SK-N-SH treated with all-trans-retinoic acid at 6 μM for 48 hours (cell line): ENCODE data around the gene NUP43.

ENCODE experiments used
- ARNTL ChIP-seq: fragments of 450-650 bp; formaldehyde crosslinking; IDR thresholded peaks from 2 replicates; pipeline ENCODE4 v1.5.0; 2020; ENCODE audit warnings: low read depth, mild to moderate bottlenecking, moderate library complexity, borderline replicate concordance
- BACH2 ChIP-seq: fragments of 250-450 bp; sonication (Bioruptor Pico); IDR thresholded peaks from 2 replicates; pipeline ENCODE4 v1.9.0; 2021; ENCODE audit warnings: mild to moderate bottlenecking, borderline replicate concordance
- ESRRG ChIP-seq: fragments of 250-450 bp; sonication (Bioruptor Pico); IDR thresholded peaks from 2 replicates; pipeline ENCODE4 v1.6.1; 2021; ENCODE audit warnings: mild to moderate bottlenecking
- GLIS3 ChIP-seq: fragments of 250-450 bp; sonication (Bioruptor Pico); IDR thresholded peaks from 2 replicates; pipeline ENCODE4 v1.5.0; 2020; ENCODE audit warnings: mild to moderate bottlenecking, moderate library complexity
- ISL1 ChIP-seq: fragments of 250-450 bp; sonication (Bioruptor Pico); IDR thresholded peaks from 2 replicates; pipeline ENCODE4 v2.1.2; 2022; ENCODE audit warnings: mild to moderate bottlenecking, moderate library complexity
- PATZ1 ChIP-seq: fragments of 250-450 bp; sonication (Bioruptor Pico); IDR thresholded peaks from 2 replicates; pipeline ENCODE4 v1.8.0; 2020; ENCODE audit warnings: mild to moderate bottlenecking, moderate library complexity, borderline replicate concordance
- POU6F1 ChIP-seq: fragments of 250-450 bp; sonication (Bioruptor Pico); IDR thresholded peaks from 2 replicates; pipeline ENCODE4 v1.8.0; 2021; ENCODE audit warnings: low read depth, mild to moderate bottlenecking, moderate library complexity, borderline replicate concordance
- PPARA ChIP-seq: fragments of 250-450 bp; sonication (Bioruptor Pico); IDR thresholded peaks from 2 replicates; pipeline ENCODE4 v1.5.0; 2020; ENCODE audit warnings: mild to moderate bottlenecking, borderline replicate concordance
- RARB ChIP-seq: fragments of 250-450 bp; sonication (Bioruptor Pico); IDR thresholded peaks from 2 replicates; pipeline ENCODE4 v1.8.0; 2021; ENCODE audit warnings: mild to moderate bottlenecking, moderate library complexity
- ZFP3 ChIP-seq: fragments of 250-450 bp; sonication (Bioruptor Pico); IDR thresholded peaks from 2 replicates; pipeline ENCODE4 v1.5.0; 2020; ENCODE audit warnings: mild to moderate bottlenecking, moderate library complexity
- ZFP30 ChIP-seq: fragments of 450-650 bp; formaldehyde crosslinking; IDR thresholded peaks from 2 replicates; pipeline ENCODE4 v1.5.0; 2022; ENCODE audit warnings: mild to moderate bottlenecking, moderate library complexity
- ZNF70 ChIP-seq: fragments of 450-650 bp; formaldehyde crosslinking; IDR thresholded peaks from 2 replicates; pipeline ENCODE4 v1.5.0; 2020; ENCODE audit warnings: mild to moderate bottlenecking, moderate library complexity

- TF ChIP-seq ISL1 (CRISPR knock-in tag) = no peak
- no peak for TF ChIP-seq PATZ1 (CRISPR knock-in tag)
- no peak for TF ChIP-seq ZFP30 (CRISPR knock-in tag)
- no peak for TF ChIP-seq ZFP3 (CRISPR knock-in tag)
- no peak for TF ChIP-seq GLIS3 (CRISPR knock-in tag)
- no peak for TF ChIP-seq RARB (CRISPR knock-in tag)
- no peak for TF ChIP-seq BACH2 (CRISPR knock-in tag)
- no peak for TF ChIP-seq PPARA (CRISPR knock-in tag)
- TF ChIP-seq ZNF70 (CRISPR knock-in tag) = no peak
- no peak for TF ChIP-seq ARNTL (CRISPR knock-in tag)
- no peak for TF ChIP-seq ESRRG (CRISPR knock-in tag)
- no peak for TF ChIP-seq POU6F1 (CRISPR knock-in tag)
Observed at GRCh38 chr6:149681209-149681608, 65.1 kb downstream of the NUP43 start.
